Uterus (tissue), 4 donors: ENCODE measurements around the gene TULP1. TPM values are rescaled to one million over a fixed set of nuclear protein-coding genes. Genes with fewer than 3 reads are reported as not detected.

ENCODE experiments used
- DNase-seq, 2 donors: peaks; one replicate each; pipeline ENCODE4 v3.0.0-alpha.2; 2019 to 2020
- H3K27ac ChIP-seq, 2 donors: fragments of 200-600 bp; sonication (generic); 1 replicate in 1 of 2; 2 replicates in 1 of 2; pipeline ENCODE4 v1.5.1; 2016 to 2018
- H3K27me3 ChIP-seq, 2 donors: fragments of 200-600 bp; sonication (generic); one replicate each; pipeline ENCODE4 v1.5.1; 2018 to 2019; ENCODE audit warnings: control low read depth in 1 of 2
- H3K36me3 ChIP-seq, 2 donors: fragments of 200-600 bp; sonication (generic); one replicate each; pipeline ENCODE4 v1.5.1; 2019; ENCODE audit warnings: control low read depth in 1 of 2
- H3K4me1 ChIP-seq, 2 donors: fragments of 200-600 bp; sonication (generic); one replicate each; pipeline ENCODE4 v1.5.1; 2018 to 2019; ENCODE audit warnings: control low read depth in 1 of 2
- H3K4me3 ChIP-seq, 2 donors: fragments of 200-600 bp; sonication (generic); 1 replicate in 1 of 2; 2 replicates in 1 of 2; pipeline ENCODE4 v1.5.1; 2018 to 2019; ENCODE audit warnings: mild to moderate bottlenecking in 1 of 2
- H3K9me3 ChIP-seq, 2 donors: fragments of 200-600 bp; sonication (generic); one replicate each; pipeline ENCODE4 v1.5.1; 2019; ENCODE audit warnings: control low read depth in 1 of 2
- CTCF ChIP-seq, 4 experiments: fragments of 200-600 bp in 2 of 4; fragments of 450-650 bp in 2 of 4; sonication (generic) in 2 of 4; IDR thresholded peaks; one replicate each; pipeline ENCODE4 v1.5.1; 2016 to 2019; ENCODE audit warnings: antibody characterized with exemption in 4 of 4, mild to moderate bottlenecking in 2 of 4, moderate library complexity in 1 of 4
- POLR2A ChIP-seq, 2 donors: fragments of 450-650 bp; IDR thresholded peaks; one replicate each; pipeline ENCODE4 v1.6.1; 2016; ENCODE audit warnings: antibody characterized with exemption in 2 of 2, mild to moderate bottlenecking in 1 of 2, moderate library complexity in 1 of 2
- intact Hi-C: fragments of 100-400 bp; cut with DNase I; formaldehyde crosslinking; loops from one replicate; pipeline ENCODE4 v1.15.1; 2023; ENCODE audit warnings: low total_unique reads
- total RNA-seq, 4 donors: library from RNA; depleted of rRNA in 3 of 4; stranded (reverse); fragments of >200 nt in 3 of 4; gene quantifications; one replicate each; pipeline versions ENCODE4 v1.1.0 to v1.2.4, GENCODE V29; 2014 to 2023
- donor health status: DM: yes; HTN: yes; CAD: no.

The TULP1 gene
- total RNA-seq, 4 donors from 2014 or later = 1.6 to 3.2 (median 2.1) TPM; not detected in 1

GRCh38 chr6:35522660-35523658 lies 10.3 kb upstream of the TULP1 start:
- Histone ChIP-seq H3K4me3 (peak overlapping the region; percentile 11 to 14), H3K27ac (no peak overlapping the region)
- intact Hi-C loops = loop anchor here (5.0 to 10.0 kb wide), 2 partner anchors 52 to 214 kb away; partner anchors contain the start of gene ARMC12

GRCh38 chr6:35522151-35522550 lies 9.5 kb upstream of the TULP1 start:
- no peaks in the 10 kb centered on the region for H3K27me3 ChIP-seq
- intact Hi-C loops = loop anchor here (5.0 to 10.0 kb wide), 2 partner anchors 53 to 215 kb away; partner anchors contain the start of gene ARMC12
- no peaks in the 10 kb centered on the region for H3K4me1 ChIP-seq
- no peak overlapping the region for H3K27ac ChIP-seq
- H3K36me3 ChIP-seq = no peaks in the 10 kb centered on the region
- H3K9me3 ChIP-seq = no peaks in the 10 kb centered on the region
- no peak for DNase-seq
- no peak overlapping the region for H3K4me3 ChIP-seq
- TF ChIP-seq POLR2A (IDR thresholded peaks at IDR 0.05) = no peak
- TF ChIP-seq CTCF (IDR thresholded peaks at IDR 0.05) = no peak

More at GRCh38 chr6:35522660-35523658, 10.3 kb upstream of the TULP1 start:
- no peaks in the 10 kb centered on the region for H3K27me3 ChIP-seq
- peak; percentile 76 to 78 for DNase-seq
- no peaks in the 10 kb centered on the region for H3K9me3 ChIP-seq
- H3K4me1 ChIP-seq = no peaks in the 10 kb centered on the region
- TF ChIP-seq POLR2A (IDR thresholded peaks at IDR 0.05) (no peak), CTCF (IDR thresholded peaks at IDR 0.05) (peak; percentile 88 to 100 (median 95))
- H3K36me3 ChIP-seq = no peaks in the 10 kb centered on the region

- intact Hi-C loops = loop anchor here (5.0 to 10.0 kb wide), 2 partner anchors 54 to 216 kb away; partner anchors contain the start of gene ARMC12
- no peak for TF ChIP-seq CTCF (IDR thresholded peaks at IDR 0.05)
- no peak for TF ChIP-seq POLR2A (IDR thresholded peaks at IDR 0.05)
- H3K9me3 ChIP-seq = no peaks in the 10 kb centered on the region
Observed at GRCh38 chr6:35521235-35521634, 8.5 kb upstream of the TULP1 start.

DNA sequence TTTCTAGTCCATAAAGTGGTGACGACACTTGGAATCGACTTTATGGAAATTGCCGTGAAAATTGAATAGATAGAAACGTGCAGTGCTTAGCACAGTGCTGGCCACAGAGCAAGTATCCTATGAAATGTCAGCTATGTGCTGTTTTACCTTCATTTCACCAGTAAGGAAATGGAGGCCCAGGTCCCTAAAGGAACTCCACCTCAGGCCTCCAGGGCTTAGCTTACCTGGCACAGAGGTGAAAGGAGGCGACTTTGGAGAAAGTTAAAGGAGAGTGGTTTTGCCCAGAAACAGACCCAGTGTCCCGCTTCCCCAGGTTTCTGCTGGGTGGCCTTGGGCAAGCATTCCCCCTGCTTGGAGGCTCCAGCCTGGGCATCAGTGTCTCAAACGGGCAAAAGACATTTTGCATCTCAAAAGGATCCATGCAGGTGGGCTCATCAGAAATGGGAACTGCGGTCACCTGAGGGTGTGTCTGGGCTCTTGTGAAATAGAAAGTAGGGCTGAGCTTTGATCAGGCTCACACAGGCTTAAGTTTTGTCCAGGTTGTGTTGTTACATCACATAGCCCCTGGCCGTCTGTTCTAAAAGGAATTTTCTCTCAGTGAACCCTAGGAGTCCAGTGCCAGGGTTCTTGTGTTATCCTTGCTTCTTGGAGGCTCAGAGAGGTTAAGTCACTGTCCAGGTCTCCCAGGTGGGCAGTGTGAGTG lies 6.8 kb upstream of the TULP1 start:
- intact Hi-C loops = loop anchor here (5.0 to 10.0 kb wide), 2 partner anchors 55 to 218 kb away; partner anchors contain the start of gene ARMC12
- Histone ChIP-seq H3K4me3 (no peak overlapping the region), H3K4me1 (no peaks in the 10 kb centered on the region), H3K9me3 (no peaks in the 10 kb centered on the region), H3K27ac (no peak overlapping the region), H3K27me3 (no peaks in the 10 kb centered on the region), H3K36me3 (no peaks in the 10 kb centered on the region)
- TF ChIP-seq CTCF (IDR thresholded peaks at IDR 0.05) (no peak), POLR2A (IDR thresholded peaks at IDR 0.05) (no peak)
- no peak for DNase-seq

More at GRCh38 chr6:35521235-35521634, 8.5 kb upstream of the TULP1 start:
- Histone ChIP-seq H3K27me3 (no peaks in the 10 kb centered on the region), H3K4me3 (no peak overlapping the region), H3K27ac (no peak overlapping the region), H3K36me3 (no peaks in the 10 kb centered on the region), H3K4me1 (no peaks in the 10 kb centered on the region)
- DNase-seq = no peak
